GM12891 (cell line): Measurements from ENCODE around the gene TYRP1.

Experiments used
- DNase-seq: peaks from one replicate; pipeline ENCODE4 v3.0.0; 2011; ENCODE audit warnings: low spot score; ENCODE audit not compliant: insufficient read length
- FAIRE-seq: peaks from 2 replicates; lab custom pipeline; 2011; peaks lifted over from hg19 to GRCh38; lab: Jason Lieb, UNC
- PAX5 ChIP-seq: IDR thresholded peaks from 2 replicates; pipeline ENCODE4 v1.6.1; 2011; ENCODE audit warnings: low read length, moderate library complexity, mild to moderate bottlenecking; ENCODE audit not compliant: insufficient read depth, severe bottlenecking
- POLR2A ChIP-seq: IDR thresholded peaks from 2 replicates; pipeline ENCODE4 v1.6.1; 2011; ENCODE audit warnings: low read depth, low read length, control low read depth
- POLR2AphosphoS5 ChIP-seq: IDR thresholded peaks from 2 replicates; pipeline ENCODE4 v1.6.1; 2011; ENCODE audit warnings: low read depth, low read length, control low read depth
- POU2F2 ChIP-seq: IDR thresholded peaks from 2 replicates; pipeline ENCODE4 v1.6.1; 2011; ENCODE audit warnings: low read depth, mild to moderate bottlenecking, control low read depth, low read length, moderate library complexity
- SPI1 ChIP-seq: IDR thresholded peaks from 2 replicates; pipeline ENCODE4 v1.6.1; 2011; ENCODE audit warnings: low read depth, low read length, control low read depth
- TAF1 ChIP-seq: IDR thresholded peaks from 2 replicates; pipeline ENCODE4 v1.6.1; 2011; ENCODE audit warnings: low read depth, low read length, control low read depth

The TYRP1 gene

DNA sequence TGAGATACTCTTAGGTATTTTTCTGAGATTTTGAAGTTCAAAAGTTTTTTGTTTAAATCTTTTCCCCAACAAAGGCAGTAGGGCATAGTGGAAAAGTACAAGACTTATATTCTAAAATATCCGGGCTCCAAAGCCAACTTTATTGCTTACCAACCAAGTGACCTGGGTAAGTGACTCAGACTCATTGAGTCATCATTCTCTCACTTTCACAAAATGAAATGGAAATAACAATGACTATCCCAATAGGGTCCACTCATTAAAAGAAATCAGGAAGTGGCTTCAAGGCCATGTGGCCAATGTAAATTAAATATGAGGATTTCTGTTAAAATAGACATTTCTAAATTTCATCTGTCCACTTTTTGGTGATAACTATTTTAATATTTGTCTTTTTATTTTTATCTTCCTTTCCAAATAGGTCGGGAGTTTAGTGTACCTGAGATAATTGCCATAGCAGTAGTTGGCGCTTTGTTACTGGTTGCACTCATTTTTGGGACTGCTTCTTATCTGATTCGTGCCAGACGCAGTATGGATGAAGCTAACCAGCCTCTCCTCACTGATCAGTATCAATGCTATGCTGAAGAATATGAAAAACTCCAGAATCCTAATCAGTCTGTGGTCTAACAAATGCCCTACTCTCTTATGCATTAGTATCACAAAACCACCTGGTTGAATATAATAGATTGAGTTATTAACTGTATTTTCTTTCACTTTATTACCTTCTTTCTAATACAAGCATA is 15.5 kb downstream of the TYRP1 start:
- no peak for TF ChIP-seq POU2F2
- no peak for DNase-seq
- FAIRE-seq: no peak

DNA sequence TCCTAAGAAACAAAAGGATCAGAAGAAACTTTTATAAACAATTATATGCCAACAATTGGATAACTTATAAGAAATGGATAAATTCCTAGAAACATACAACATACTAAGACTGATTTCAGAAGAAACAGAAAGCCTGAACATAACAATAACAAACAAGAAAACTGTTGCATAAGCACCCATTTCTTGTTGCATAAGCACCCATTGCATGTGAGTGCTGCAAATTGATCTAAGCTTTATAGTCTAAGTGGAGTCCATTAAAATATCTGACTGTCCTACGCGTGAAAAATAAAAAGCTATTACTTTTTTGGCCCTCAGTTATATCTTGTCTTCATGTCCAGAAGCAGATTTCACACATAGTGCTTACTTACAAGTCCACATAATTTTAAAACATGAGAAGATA is 19.3 kb downstream of the TYRP1 start:
- no peak for FAIRE-seq
- TF ChIP-seq PAX5 (no peak), SPI1 (no peak), TAF1 (no peak), POLR2AphosphoS5 (no peak), POU2F2 (no peak), POLR2A (no peak)

DNA sequence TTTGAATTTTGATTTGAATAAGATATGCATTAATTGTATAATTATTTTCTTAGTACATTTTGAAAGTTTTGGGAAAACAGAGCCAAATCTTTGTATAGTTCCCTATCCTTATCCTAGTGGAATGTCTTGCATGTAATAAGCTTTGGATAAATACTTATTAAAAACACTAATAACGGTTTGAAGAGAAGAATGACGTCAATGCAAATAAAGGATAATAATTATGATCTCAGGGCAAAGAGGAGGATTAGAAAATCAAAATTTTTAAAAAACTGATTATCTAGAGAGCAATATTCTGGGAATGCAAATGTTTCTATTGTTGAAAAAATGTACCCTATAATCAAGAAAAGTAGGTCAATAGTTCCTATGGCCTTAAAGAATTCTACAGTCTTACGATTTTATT is 22.1 kb downstream of the TYRP1 start:
- TF ChIP-seq SPI1: no peak
- DNase-seq (no peak), FAIRE-seq (no peak)

More for the DNA sequence above, 19.3 kb downstream of the TYRP1 start:
- DNase-seq: no peak

DNA sequence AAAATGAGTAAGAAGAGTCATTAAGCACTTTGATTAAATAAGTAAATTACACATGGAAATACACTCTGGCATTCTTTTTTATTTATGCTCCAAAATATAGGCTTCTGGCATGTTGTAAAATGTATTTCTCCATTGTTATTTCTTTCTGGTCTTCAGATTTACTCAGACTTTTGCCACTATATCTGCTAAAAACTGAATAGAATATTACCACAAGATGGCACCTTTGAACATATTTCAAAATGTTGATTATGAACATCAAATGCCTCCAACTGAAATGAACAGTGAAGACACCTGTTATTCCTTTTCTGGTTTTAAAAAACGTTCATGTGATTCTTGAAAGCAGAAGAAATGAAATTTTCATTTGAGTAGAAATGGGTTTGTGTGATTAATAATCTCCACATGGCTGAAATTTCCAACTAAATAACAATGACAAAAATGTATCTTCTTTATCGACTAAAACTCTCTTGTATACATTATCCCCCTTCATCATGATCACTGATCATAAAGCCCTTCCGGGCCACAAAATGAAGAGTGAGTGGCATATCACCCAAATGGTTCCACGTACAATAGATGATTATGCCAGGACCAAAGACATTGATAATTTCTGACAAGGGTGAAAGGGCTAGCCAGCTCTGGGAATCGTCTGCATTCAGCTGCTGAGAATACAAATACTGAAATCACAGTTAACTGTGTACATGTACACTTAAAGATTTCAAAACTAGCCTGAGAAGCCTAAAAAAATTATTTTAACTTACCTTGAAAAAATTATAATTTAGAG is 23.8 kb downstream of the TYRP1 start:
- FAIRE-seq (no peak), DNase-seq (no peak)
- TF ChIP-seq SPI1 (no peak), POU2F2 (no peak), TAF1 (no peak), POLR2AphosphoS5 (no peak), POLR2A (no peak), PAX5 (no peak)

DNA sequence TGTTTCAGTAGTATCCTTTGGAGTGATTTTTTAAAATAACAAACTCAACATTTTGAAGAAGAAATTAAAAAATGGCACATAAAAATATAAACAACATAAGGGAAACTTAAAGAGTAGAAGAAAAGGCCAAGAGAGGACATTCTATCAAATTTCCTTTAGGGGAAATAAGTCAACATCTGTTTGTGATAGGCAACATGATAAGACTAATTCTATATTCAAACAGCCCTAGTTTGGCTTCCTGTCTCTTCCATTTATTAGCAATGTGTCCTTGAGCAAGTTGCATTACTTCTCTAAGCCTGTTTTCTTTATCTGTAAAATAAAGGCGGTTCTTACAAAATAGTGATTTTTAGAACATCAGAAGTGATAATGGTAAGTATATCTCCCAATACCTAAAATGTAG is 24.7 kb downstream of the TYRP1 start:
- FAIRE-seq (no peak), DNase-seq (no peak)
- TF ChIP-seq POLR2A (no peak), PAX5 (no peak), TAF1 (no peak), SPI1 (no peak), POU2F2 (no peak), POLR2AphosphoS5 (no peak)

DNA sequence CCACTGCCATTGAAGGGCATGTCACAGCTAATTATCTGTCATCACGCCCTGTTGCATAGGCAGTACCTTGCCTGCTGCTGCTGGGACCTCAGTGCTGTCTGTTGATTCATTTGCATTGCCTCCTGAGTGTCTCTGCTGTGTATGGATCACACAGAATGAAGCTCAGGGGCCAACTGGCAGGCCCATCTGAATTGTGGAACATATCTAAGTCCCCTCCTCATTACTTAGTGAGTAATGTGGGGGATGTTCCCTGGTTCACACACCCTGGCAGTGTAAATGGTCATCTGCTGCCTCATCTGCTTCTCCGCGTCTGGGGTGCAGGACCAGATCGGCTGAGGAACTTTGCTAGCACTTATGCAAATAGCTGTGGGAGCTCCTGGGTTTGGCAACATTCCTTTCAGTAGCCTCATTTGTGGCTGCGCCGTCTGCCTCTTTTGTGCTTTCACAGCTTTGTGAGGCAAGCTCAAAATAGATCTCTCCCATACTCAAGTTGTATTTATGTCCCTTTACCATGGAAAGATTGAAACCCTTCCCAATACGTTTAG is 25.4 kb downstream of the TYRP1 start:
- DNase-seq (no peak), FAIRE-seq (no peak)
- TF ChIP-seq SPI1 (no peak), POLR2A (no peak), PAX5 (no peak), POU2F2 (no peak), TAF1 (no peak), POLR2AphosphoS5 (no peak)

DNA sequence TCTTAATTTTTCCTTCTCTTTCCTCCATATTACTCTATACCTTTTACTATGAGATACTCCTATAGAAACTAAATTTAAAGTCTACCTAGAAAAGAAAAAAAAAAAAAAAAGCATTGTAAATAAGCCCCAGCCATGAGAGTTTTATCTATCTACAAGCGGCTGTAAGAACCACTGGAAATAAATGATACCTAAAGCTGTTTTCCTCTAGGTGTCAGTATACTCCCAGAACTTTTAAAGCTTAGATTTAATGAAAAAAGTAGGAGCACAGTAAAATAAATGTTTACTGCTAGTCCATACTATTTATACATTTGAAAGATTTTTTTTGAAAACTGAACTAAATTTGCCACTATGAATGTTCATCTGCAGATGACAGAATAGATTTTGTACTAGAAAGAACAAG is 26.2 kb downstream of the TYRP1 start:
- no peak for DNase-seq
- TF ChIP-seq SPI1 (no peak), POU2F2 (no peak), TAF1 (no peak), PAX5 (no peak), POLR2A (no peak), POLR2AphosphoS5 (no peak)
- FAIRE-seq: no peak

DNA sequence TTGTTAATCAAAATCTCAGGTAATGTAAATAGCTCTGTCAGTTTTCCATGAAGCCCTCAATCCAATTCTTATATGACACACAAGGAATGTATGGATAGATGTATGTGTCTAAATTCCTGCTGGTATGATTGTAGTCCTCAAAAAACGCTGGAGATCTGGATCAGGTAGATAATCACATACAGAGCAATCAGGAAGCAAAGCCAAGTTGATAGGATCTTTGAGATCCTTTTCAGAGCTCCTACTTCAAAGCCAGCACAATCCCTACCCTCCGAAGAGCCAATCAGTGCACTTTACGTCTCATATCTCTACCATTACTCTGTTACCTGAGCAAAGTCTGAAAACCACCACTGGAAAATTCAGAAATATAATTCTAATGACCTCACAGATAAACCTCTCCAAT is 27.4 kb downstream of the TYRP1 start:
- DNase-seq (no peak), FAIRE-seq (no peak)
- TF ChIP-seq POU2F2 (no peak), POLR2AphosphoS5 (no peak), SPI1 (no peak), PAX5 (no peak), TAF1 (no peak), POLR2A (no peak)

DNA sequence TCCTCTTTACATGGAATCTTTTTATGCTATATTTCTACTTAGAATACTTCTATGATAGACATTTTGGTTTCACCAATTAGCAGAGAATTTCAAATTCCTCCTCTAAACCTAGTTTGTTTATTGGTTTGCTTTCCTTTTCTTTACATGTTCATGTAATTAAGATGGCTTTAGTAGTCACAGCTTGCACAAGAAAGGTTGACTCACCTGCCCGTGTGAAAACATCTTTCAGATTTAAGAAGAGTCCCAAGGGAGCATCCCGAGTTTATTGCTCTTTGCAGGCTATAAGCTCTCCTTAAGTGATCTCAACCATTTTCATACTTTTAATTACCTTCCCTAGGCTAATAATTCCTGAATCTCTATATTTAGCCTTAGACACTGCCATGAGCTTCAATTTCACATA is 28.9 kb downstream of the TYRP1 start:
- DNase-seq (no peak), FAIRE-seq (no peak)
- TF ChIP-seq POU2F2 (no peak), TAF1 (no peak), POLR2A (no peak), PAX5 (no peak), POLR2AphosphoS5 (no peak), SPI1 (no peak)

DNA sequence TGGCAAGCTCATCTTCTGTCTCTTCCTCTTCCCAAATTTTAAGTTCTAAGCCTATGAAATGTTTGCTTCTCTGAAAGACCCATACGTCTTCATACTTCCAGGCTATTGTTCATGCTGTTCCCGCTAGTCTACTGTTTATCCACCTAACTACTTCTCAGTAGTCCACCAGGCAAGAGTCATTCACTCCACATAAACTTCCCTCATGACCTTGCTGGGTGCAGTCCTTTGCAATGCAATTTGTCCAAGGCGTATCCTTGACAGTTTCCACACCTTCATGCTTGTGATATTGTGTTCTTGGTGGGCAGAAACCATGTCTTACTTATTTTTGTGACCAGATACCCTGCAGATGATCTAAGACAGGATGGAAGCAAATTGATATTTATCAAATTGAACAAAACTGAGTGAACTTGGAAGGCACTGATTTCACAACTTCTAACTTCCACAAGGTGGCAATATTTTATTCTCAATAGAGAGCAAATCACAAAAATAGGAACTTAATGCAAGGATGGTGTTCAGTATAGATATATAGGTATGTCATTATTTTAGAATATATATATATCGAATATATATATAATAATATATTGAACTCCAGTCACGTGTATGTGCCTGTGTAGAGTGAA is 30.3 kb downstream of the TYRP1 start:
- DNase-seq (no peak), FAIRE-seq (no peak)
- TF ChIP-seq TAF1 (no peak), POU2F2 (no peak), POLR2A (no peak), SPI1 (no peak), PAX5 (no peak), POLR2AphosphoS5 (no peak)
